ENCODE results near the gene TASOR2. TPM values are rescaled to one million over a fixed set of nuclear protein-coding genes. Genes with fewer than 3 reads are reported as not detected.

TASOR2 gene
- total RNA-seq, 1 donor from 2014 or later = 63.7 TPM

DNA sequence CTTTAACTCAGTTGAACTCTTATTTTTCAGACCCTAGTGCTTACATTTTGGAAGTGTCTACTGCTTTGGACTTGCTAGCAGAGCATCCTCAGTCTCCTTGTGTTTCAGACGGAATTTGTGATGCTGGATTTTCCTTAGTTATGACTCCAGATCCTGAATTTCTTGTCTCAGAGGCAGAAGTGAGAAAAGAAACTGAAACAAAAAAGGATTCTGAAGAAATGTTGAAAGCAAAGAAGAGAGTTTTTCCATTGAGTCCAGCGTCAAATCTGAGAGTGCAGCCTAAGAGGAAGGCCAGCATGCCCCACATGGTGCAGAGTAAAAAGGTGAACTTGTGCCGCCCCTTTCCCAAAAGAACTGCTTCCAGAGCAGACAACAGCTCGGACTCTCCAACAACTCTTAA, 46.1 kb downstream of the TASOR2 start:
- peaks cover 68% of the 10 kb centered on the region for H3K36me3 ChIP-seq
- no peaks in the 10 kb centered on the region for H3K27me3 ChIP-seq
- DNase-seq = no peak
- no peak overlapping the region for H3K27ac ChIP-seq
- no peaks in the 10 kb centered on the region for H3K4me1 ChIP-seq
- H3K9me3 ChIP-seq = no peaks in the 10 kb centered on the region
- H3K4me3 ChIP-seq = no peak overlapping the region
- ATAC-seq = no peak
- TF ChIP-seq CTCF (IDR thresholded peaks at IDR 0.05) = no peak
- intact Hi-C loops (cut with DNase I) = no loop called here

GRCh38 chr10:5731559-5731958, 46.9 kb downstream of the TASOR2 start:
- H3K4me3 ChIP-seq = no peak overlapping the region
- H3K4me1 ChIP-seq = no peaks in the 10 kb centered on the region
- no peaks in the 10 kb centered on the region for H3K27me3 ChIP-seq
- intact Hi-C loops (cut with DNase I) = no loop called here
- H3K27ac ChIP-seq = no peak overlapping the region
- no peaks in the 10 kb centered on the region for H3K9me3 ChIP-seq
- DNase-seq (no peak), ATAC-seq (no peak)
- no peak for TF ChIP-seq CTCF (IDR thresholded peaks at IDR 0.05)
- H3K36me3 ChIP-seq = peaks cover 67% of the 10 kb centered on the region

DNA sequence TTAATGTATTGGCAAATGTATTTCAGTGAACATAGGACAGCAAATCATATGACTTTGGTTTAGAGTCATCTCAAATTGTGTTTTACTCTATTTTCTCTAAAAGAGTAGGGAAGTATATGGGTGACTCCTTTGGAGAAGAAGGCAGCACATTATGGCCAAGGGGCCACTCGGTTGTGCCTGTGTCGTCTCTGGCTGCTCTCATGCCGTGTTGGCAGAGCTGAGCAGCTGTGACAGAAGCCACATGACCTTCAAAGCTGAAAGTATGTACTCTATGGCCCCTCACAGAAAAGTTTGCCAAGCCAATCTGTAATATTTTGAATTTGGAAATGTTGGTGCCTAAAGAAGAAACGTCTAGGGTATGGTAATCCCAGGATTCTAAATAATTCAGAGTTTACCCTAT, 47.5 kb downstream of the TASOR2 start:
- intact Hi-C loops (cut with DNase I) = no loop called here
- H3K36me3 ChIP-seq = peaks cover 61% of the 10 kb centered on the region
- no peaks in the 10 kb centered on the region for H3K9me3 ChIP-seq
- no peak for ATAC-seq
- no peak overlapping the region for H3K27ac ChIP-seq
- DNase-seq = no peak
- H3K4me1 ChIP-seq = no peaks in the 10 kb centered on the region
- H3K4me3 ChIP-seq = no peak overlapping the region
- no peak for TF ChIP-seq CTCF (IDR thresholded peaks at IDR 0.05)
- no peaks in the 10 kb centered on the region for H3K27me3 ChIP-seq

Other genes starting within 250 kb of the TASOR2 start
- gene CALML5, start 185.3 kb upstream of the TASOR2 start, total RNA-seq = not detected
- not detected for gene CALML3, start 159.9 kb upstream of the TASOR2 start, total RNA-seq
- gene ASB13, start 18.2 kb upstream of the TASOR2 start, total RNA-seq = 23.0 TPM
- 174 TPM for gene GDI2, start 128.6 kb downstream of the TASOR2 start, total RNA-seq
- 4.6 TPM for gene ANKRD16, start 205.1 kb downstream of the TASOR2 start, total RNA-seq
- 73.3 TPM for gene FBH1, start 205.4 kb downstream of the TASOR2 start, total RNA-seq